GM18951 (cell line): ENCODE measurements around the gene MANSC1.

ENCODE experiments used
- POLR2A ChIP-seq: IDR thresholded peaks from 4 replicates; pipeline ENCODE4 v1.6.1; 2011; ENCODE audit warnings: mild to moderate bottlenecking; ENCODE audit not compliant: insufficient read length, insufficient read depth; ENCODE audit errors: extremely low read depth
- in situ Hi-C: fragments of 300-500 bp; cut with MboI; formaldehyde crosslinking; loops from one replicate; pipeline ENCODE4 v1.12.0; 2022; ENCODE audit warnings: low sequenced_read_pairs, mixed read lengths, inconsistent platforms; ENCODE audit not compliant: unreplicated experiment

MANSC1 gene

GRCh38 chr12:12294215-12295005, 55.6 kb downstream of the MANSC1 start:
- TF ChIP-seq POLR2A = no peak
- in situ Hi-C loops = no loop called here

- TF ChIP-seq POLR2A = no peak
- in situ Hi-C loops = no loop called here
Measured at GRCh38 chr12:12290206-12290605, 59.8 kb downstream of the MANSC1 start.

GRCh38 chr12:12286441-12286840, 63.6 kb downstream of the MANSC1 start:
- TF ChIP-seq POLR2A = no peak
- in situ Hi-C loops = no loop called here

- in situ Hi-C loops = no loop called here
- no peak for TF ChIP-seq POLR2A
Measured at GRCh38 chr12:12282761-12283425, 67.1 kb downstream of the MANSC1 start.

- in situ Hi-C loops = no loop called here
- no peak for TF ChIP-seq POLR2A
Measured at GRCh38 chr12:12282202-12282601, 67.8 kb downstream of the MANSC1 start.

- in situ Hi-C loops = no loop called here
- no peak for TF ChIP-seq POLR2A
Measured at GRCh38 chr12:12281134-12281533, 68.9 kb downstream of the MANSC1 start.

- in situ Hi-C loops = no loop called here
- no peak for TF ChIP-seq POLR2A
Measured at GRCh38 chr12:12278899-12279298, 71.1 kb downstream of the MANSC1 start.
